Measurements from ENCODE around the gene HOXC5.

DNA sequence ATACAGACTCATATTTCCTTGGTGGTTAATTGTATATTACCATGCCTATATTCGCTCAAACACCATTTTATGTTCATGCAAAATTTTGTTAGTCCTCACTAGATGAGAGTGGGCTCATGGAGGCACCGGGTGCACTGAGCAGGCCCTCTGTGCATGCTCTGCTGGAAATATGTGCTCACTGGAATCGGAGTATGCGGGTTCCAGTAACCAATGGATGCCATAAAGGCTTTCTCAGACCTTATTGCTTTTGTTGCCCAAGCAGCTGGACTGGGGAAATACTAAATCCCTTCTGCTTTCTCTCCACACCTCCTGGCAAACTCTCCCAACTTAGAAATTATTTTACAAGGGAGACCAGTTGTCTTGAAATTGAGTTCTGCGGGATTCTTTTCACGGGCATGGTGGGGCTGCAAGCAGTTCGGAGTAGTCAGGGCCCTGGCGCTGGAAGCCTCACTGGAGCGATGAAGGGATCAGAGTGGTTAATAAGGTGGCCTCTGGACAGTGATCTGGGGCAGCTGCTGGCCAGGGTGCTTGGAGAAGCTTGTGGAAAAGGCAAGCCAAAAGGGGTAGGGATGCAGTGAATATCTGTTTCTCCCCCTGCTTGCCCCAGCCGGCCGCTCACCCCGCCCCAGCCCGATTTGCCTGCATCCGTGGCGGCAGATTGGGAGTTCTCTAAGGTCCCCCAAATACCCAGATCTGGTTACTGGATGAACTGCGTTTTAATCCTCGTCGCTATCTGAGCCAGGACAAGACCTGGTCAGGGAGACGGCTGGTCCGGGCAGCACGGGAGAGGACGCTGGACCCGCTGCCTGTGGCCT lies 12.1 kb upstream of the HOXC5 start:
- TF ChIP-seq, protein P1, sequence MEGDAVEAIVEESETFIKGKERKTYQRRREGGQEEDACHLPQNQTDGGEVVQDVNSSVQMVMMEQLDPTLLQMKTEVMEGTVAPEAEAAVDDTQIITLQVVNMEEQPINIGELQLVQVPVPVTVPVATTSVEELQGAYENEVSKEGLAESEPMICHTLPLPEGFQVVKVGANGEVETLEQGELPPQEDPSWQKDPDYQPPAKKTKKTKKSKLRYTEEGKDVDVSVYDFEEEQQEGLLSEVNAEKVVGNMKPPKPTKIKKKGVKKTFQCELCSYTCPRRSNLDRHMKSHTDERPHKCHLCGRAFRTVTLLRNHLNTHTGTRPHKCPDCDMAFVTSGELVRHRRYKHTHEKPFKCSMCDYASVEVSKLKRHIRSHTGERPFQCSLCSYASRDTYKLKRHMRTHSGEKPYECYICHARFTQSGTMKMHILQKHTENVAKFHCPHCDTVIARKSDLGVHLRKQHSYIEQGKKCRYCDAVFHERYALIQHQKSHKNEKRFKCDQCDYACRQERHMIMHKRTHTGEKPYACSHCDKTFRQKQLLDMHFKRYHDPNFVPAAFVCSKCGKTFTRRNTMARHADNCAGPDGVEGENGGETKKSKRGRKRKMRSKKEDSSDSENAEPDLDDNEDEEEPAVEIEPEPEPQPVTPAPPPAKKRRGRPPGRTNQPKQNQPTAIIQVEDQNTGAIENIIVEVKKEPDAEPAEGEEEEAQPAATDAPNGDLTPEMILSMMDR (IDR thresholded peaks at IDR 0.05): no peak
- no peak for TF ChIP-seq POLR2A (IDR thresholded peaks at IDR 0.05)
